ENCODE results near the gene E2F7. TPM values are rescaled to one million over a fixed set of nuclear protein-coding genes. Genes with fewer than 3 reads are reported as not detected.

E2F7 gene
- total RNA-seq, 2 donors from 2014 or later = 10.7 to 15.0 TPM

GRCh38 chr12:77053259-77053658, 12.1 kb downstream of the E2F7 start:
- Mint-ChIP-seq H3K27me3 (no peaks in the 10 kb centered on the region), H3K4me1 (ENCODE audit: low read depth in 2 of 2) (no peaks in the 10 kb centered on the region), H3K36me3 (no peaks in the 10 kb centered on the region), H3K4me3 (no peak overlapping the region), H3K9me3 (no peaks in the 10 kb centered on the region), H3K27ac (no peak overlapping the region)
- ATAC-seq (no peak), DNase-seq (ENCODE audit: low spot score) (no peak)

GRCh38 chr12:77049767-77050353, 15.5 kb downstream of the E2F7 start:
- no peak overlapping the region for H3K4me3 Mint-ChIP-seq
- DNase-seq (ENCODE audit: low spot score) (no peak), ATAC-seq (peak; percentile 69 to 74)
- no peak overlapping the region for H3K27ac Mint-ChIP-seq
- H3K36me3 Mint-ChIP-seq = no peaks in the 10 kb centered on the region
- no peaks in the 10 kb centered on the region for H3K4me1 Mint-ChIP-seq (ENCODE audit: low read depth in 2 of 2)
- H3K27me3 Mint-ChIP-seq = no peaks in the 10 kb centered on the region
- H3K9me3 Mint-ChIP-seq = no peaks in the 10 kb centered on the region

GRCh38 chr12:77047341-77048109, 17.8 kb downstream of the E2F7 start:
- H3K4me1 Mint-ChIP-seq (ENCODE audit: low read depth in 2 of 2) = no peaks in the 10 kb centered on the region
- H3K27ac Mint-ChIP-seq = no peak overlapping the region
- DNase-seq (ENCODE audit: low spot score) = no peak
- H3K36me3 Mint-ChIP-seq = no peaks in the 10 kb centered on the region
- ATAC-seq = no peak
- H3K4me3 Mint-ChIP-seq = no peak overlapping the region
- H3K27me3 Mint-ChIP-seq = no peaks in the 10 kb centered on the region
- no peaks in the 10 kb centered on the region for H3K9me3 Mint-ChIP-seq

GRCh38 chr12:77046468-77046867, 18.9 kb downstream of the E2F7 start:
- DNase-seq (ENCODE audit: low spot score) (no peak), ATAC-seq (no peak)
- Mint-ChIP-seq H3K4me1 (ENCODE audit: low read depth in 2 of 2) (no peaks in the 10 kb centered on the region), H3K36me3 (peaks cover 8% of the 10 kb centered on the region), H3K27me3 (no peaks in the 10 kb centered on the region), H3K27ac (no peak overlapping the region), H3K4me3 (no peak overlapping the region), H3K9me3 (no peaks in the 10 kb centered on the region)

- Mint-ChIP-seq H3K4me3 (no peak overlapping the region), H3K27me3 (no peaks in the 10 kb centered on the region), H3K9me3 (no peaks in the 10 kb centered on the region), H3K36me3 (peaks cover 8% of the 10 kb centered on the region), H3K27ac (no peak overlapping the region), H3K4me1 (ENCODE audit: low read depth in 2 of 2) (no peaks in the 10 kb centered on the region)
- ATAC-seq = no peak
- no peak for DNase-seq (ENCODE audit: low spot score)
Observed at GRCh38 chr12:77045183-77045582, 20.2 kb downstream of the E2F7 start.

GRCh38 chr12:77044721-77045120, 20.6 kb downstream of the E2F7 start:
- ATAC-seq (no peak), DNase-seq (ENCODE audit: low spot score) (no peak)
- Mint-ChIP-seq H3K4me3 (no peak overlapping the region), H3K36me3 (peaks cover 8% of the 10 kb centered on the region), H3K4me1 (ENCODE audit: low read depth in 2 of 2) (no peaks in the 10 kb centered on the region), H3K27me3 (no peaks in the 10 kb centered on the region), H3K9me3 (no peaks in the 10 kb centered on the region), H3K27ac (no peak overlapping the region)

GRCh38 chr12:77042833-77043232, 22.5 kb downstream of the E2F7 start:
- DNase-seq (ENCODE audit: low spot score) (no peak), ATAC-seq (no peak)
- peaks cover 14% of the 10 kb centered on the region for H3K36me3 Mint-ChIP-seq
- H3K27me3 Mint-ChIP-seq = no peaks in the 10 kb centered on the region
- H3K4me1 Mint-ChIP-seq (ENCODE audit: low read depth in 2 of 2) = no peaks in the 10 kb centered on the region
- no peak overlapping the region for H3K4me3 Mint-ChIP-seq
- no peak overlapping the region for H3K27ac Mint-ChIP-seq
- no peaks in the 10 kb centered on the region for H3K9me3 Mint-ChIP-seq

GRCh38 chr12:77040231-77040630, 25.1 kb downstream of the E2F7 start:
- H3K27me3 Mint-ChIP-seq = no peaks in the 10 kb centered on the region
- no peak overlapping the region for H3K4me3 Mint-ChIP-seq
- ATAC-seq = no peak
- no peak overlapping the region for H3K27ac Mint-ChIP-seq
- no peak for DNase-seq (ENCODE audit: low spot score)
- peaks cover 29% of the 10 kb centered on the region for H3K36me3 Mint-ChIP-seq
- H3K4me1 Mint-ChIP-seq (ENCODE audit: low read depth in 2 of 2) = no peaks in the 10 kb centered on the region
- H3K9me3 Mint-ChIP-seq = no peaks in the 10 kb centered on the region

GRCh38 chr12:77035226-77035625, 30.1 kb downstream of the E2F7 start:
- peaks cover 9 to 10% of the 10 kb centered on the region in 2 donors for H3K4me1 Mint-ChIP-seq (ENCODE audit: low read depth in 2 of 2)
- H3K36me3 Mint-ChIP-seq = peaks cover 29% of the 10 kb centered on the region
- H3K9me3 Mint-ChIP-seq = no peaks in the 10 kb centered on the region
- no peaks in the 10 kb centered on the region for H3K27me3 Mint-ChIP-seq
- no peak overlapping the region for H3K27ac Mint-ChIP-seq
- H3K4me3 Mint-ChIP-seq = no peak overlapping the region
- ATAC-seq (no peak), DNase-seq (ENCODE audit: low spot score) (no peak)

- DNase-seq (ENCODE audit: low spot score) = no peak
- no peak overlapping the region for H3K27ac Mint-ChIP-seq
- H3K4me1 Mint-ChIP-seq (ENCODE audit: low read depth in 2 of 2) = peaks cover 9 to 10% of the 10 kb centered on the region in 2 donors
- ATAC-seq = no peak
- H3K36me3 Mint-ChIP-seq = peaks cover 23% of the 10 kb centered on the region
- no peaks in the 10 kb centered on the region for H3K27me3 Mint-ChIP-seq
- no peaks in the 10 kb centered on the region for H3K9me3 Mint-ChIP-seq
- no peak overlapping the region for H3K4me3 Mint-ChIP-seq
Observed at GRCh38 chr12:77033658-77034536, 31.5 kb downstream of the E2F7 start.

- H3K4me3 Mint-ChIP-seq = peak overlapping the region; percentile 28
- no peaks in the 10 kb centered on the region for H3K27me3 Mint-ChIP-seq
- peaks cover 19% of the 10 kb centered on the region for H3K36me3 Mint-ChIP-seq
- H3K9me3 Mint-ChIP-seq = no peaks in the 10 kb centered on the region
- H3K4me1 Mint-ChIP-seq (ENCODE audit: low read depth in 2 of 2) = peaks cover 9 to 10% of the 10 kb centered on the region in 2 donors
- no peak for DNase-seq (ENCODE audit: low spot score)
- peak; percentile 64 to 71 for ATAC-seq
- H3K27ac Mint-ChIP-seq = peak overlapping the region; percentile 42 to 58
Observed at GRCh38 chr12:77032406-77032805, 33.0 kb downstream of the E2F7 start.

GRCh38 chr12:77031745-77032144, 33.6 kb downstream of the E2F7 start:
- H3K4me1 Mint-ChIP-seq (ENCODE audit: low read depth in 2 of 2) = peaks cover 9 to 10% of the 10 kb centered on the region in 2 donors
- H3K27me3 Mint-ChIP-seq = no peaks in the 10 kb centered on the region
- ATAC-seq (peak; percentile 47 to 59), DNase-seq (ENCODE audit: low spot score) (no peak)
- H3K27ac Mint-ChIP-seq = peak overlapping the region; percentile 42 to 58
- peaks cover 16% of the 10 kb centered on the region for H3K36me3 Mint-ChIP-seq
- H3K4me3 Mint-ChIP-seq = peak overlapping the region; percentile 28
- H3K9me3 Mint-ChIP-seq = no peaks in the 10 kb centered on the region

- Mint-ChIP-seq H3K27ac (no peak overlapping the region), H3K4me1 (ENCODE audit: low read depth in 2 of 2) (no peaks in the 10 kb centered on the region), H3K36me3 (no peaks in the 10 kb centered on the region), H3K4me3 (no peak overlapping the region), H3K27me3 (no peaks in the 10 kb centered on the region), H3K9me3 (no peaks in the 10 kb centered on the region)
- DNase-seq (ENCODE audit: low spot score) (no peak), ATAC-seq (no peak)
Observed at GRCh38 chr12:77025782-77026314, 39.5 kb downstream of the E2F7 start.

- Mint-ChIP-seq H3K27ac (no peak overlapping the region), H3K27me3 (no peaks in the 10 kb centered on the region), H3K9me3 (no peaks in the 10 kb centered on the region)
Observed at GRCh38 chr12:77023501-77023900, 41.9 kb downstream of the E2F7 start.

More at GRCh38 chr12:77023501-77023900, 41.9 kb downstream of the E2F7 start:
- DNase-seq (ENCODE audit: low spot score) (no peak), ATAC-seq (no peak)
- H3K4me3 Mint-ChIP-seq = no peak overlapping the region
- H3K4me1 Mint-ChIP-seq (ENCODE audit: low read depth in 2 of 2) = no peaks in the 10 kb centered on the region
- H3K36me3 Mint-ChIP-seq = no peaks in the 10 kb centered on the region

Measured in natural killer cell treated with Interleukin-12 subunit alpha and Interleukin-12 subunit beta and Interleukin-15 and Interleukin-18, amount 100 ng/mL, for 72 hours (primary cell).